ENCODE results near the gene MYCN.

Gene MYCN

GRCh38 chr2:15976354-15976753, 36.0 kb downstream of the MYCN start:
- DNase-seq (ENCODE audit: low spot score): no peak

GRCh38 chr2:15979051-15979758, 38.9 kb downstream of the MYCN start:
- no peak for DNase-seq (ENCODE audit: low spot score)

DNA sequence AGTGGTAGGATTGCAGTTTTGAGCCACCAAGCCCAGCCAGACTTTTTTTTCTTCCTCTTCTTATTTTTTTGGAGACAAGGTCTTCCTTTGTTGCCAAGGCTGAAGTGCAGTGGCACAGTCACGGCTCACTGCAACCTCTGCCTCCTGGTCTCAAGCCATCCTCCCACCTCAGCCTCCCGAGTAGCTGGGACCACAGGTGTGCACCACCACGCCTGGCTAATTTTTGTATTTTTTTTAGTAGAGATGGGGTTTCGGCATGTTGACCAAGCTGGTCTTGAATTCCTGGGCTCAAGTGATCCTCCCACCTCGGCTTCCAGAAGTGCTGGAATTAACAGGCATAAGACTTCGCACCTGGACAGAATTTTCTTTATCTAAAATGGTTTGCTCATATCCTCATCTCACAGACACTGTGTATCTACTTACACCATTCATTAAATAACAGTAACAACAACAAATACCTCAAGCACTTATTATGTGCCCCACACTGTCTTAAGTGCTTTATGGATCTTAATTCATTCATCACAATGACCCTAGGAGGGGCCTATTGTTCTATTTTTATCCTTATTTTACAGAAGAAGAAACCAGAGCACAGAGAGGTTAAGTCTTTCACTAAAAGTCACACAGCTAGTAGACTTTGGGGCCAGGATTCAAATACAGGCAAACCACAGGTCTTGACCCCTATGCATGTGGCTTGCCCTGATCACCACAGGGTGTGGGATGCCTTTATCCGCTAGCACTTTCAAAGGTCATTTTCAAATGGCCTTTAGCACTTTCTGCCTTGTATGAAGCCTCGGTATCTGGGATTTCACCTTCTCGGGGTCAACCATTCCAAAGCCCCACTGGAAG, 39.6 kb downstream of the MYCN start:
- DNase-seq (ENCODE audit: low spot score): no peak

DNA sequence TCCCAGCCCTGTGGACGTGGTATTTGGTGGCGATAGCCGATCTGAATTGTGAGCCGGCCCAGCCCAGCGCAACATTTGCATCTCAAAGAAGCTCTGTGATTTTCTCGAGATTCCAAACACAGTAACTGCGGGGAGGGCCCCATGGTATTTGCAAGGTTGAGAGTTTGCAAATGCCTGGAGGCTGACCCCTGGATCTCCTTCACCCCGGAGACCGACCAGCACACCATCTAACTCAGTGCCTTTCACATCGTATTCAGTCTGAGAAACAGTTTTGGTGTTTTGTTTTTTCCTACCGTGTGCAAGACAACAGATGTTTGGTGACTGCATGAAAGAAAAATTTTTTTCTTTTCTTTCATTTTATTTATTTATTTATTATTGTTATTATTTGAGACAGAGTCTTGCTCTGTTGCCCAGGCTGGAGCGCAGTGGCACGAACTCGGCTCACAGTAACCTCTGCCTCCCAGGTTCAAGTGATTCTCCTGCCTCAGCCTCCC, 40.3 kb downstream of the MYCN start:
- DNase-seq (ENCODE audit: low spot score): no peak

DNA sequence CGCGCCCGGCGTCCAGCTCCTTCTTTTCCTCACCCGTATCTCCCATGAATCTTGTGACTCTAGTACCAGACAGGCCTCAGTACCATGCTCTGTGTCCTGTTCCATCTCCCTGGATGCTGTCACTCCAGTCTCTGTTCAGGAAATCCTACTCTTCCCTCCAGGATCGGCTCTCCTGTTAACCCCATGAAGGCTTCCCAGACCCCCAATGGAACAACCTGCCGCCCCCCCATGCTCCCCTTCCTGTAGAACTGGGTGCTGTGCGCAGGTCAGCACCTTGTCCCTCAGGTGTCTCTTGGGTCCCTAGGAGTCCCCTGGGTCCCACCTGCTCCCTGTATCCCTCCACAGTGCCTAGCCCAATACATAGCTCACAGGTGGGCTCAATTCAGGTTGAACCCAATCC, 41.3 kb downstream of the MYCN start:
- DNase-seq (ENCODE audit: low spot score): no peak

DNA sequence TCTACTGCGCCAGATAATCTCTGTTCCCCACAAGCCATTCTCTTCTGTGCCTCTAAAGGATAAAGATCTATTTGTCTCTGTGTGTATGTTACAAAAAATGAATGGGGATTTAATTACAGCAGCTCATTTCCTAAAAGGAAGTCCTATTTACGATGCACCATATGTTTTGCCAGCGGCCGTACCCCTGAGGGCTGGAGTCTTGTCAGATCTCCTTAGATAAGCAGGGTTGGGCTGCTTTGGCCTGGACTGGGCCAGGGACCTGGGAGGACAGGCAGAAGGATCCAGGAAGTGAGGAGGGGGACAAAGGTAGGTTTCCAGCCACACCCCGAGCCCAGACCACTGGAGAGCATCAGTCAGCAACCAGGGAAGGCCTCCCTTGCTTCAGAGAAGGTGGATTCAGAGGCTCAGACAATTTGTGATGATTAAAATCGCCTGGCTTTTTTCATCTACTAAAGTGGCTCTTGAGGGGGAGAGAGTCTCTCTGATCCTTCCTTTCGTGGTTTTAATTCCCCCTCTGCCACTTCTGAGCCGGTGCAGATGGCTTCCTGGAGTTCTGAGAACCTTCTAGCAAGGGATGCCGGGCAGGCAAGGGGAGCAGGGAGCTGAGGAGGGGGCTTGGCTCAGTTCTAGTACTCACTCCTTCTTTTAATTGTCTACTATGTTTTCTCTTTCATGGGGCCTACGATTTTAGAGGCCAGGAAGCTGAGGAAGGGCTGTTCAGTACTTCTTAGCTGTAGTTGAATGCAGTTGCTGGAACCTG, 42.1 kb downstream of the MYCN start:
- DNase-seq (ENCODE audit: low spot score): no peak

DNA sequence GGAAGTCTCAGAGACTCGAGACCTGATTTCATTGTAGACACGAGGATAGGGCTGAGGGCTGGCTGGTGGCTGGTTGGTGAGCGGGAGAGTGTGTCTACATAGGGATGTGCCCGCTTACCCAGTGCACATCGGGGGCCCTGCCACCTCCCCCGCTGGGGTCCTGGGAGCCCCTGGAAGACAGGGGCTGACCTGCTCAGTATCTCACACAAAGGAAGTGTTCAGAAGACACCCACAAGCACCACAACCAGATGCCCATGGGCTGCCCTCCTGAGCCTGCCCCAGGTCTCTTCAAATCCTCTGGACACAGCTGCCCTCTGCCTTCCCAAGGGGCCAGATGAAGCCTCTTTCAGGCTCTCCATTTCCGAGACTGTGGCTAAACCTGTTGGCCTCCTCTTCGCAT, 43.1 kb downstream of the MYCN start:
- DNase-seq (ENCODE audit: low spot score): no peak

DNA sequence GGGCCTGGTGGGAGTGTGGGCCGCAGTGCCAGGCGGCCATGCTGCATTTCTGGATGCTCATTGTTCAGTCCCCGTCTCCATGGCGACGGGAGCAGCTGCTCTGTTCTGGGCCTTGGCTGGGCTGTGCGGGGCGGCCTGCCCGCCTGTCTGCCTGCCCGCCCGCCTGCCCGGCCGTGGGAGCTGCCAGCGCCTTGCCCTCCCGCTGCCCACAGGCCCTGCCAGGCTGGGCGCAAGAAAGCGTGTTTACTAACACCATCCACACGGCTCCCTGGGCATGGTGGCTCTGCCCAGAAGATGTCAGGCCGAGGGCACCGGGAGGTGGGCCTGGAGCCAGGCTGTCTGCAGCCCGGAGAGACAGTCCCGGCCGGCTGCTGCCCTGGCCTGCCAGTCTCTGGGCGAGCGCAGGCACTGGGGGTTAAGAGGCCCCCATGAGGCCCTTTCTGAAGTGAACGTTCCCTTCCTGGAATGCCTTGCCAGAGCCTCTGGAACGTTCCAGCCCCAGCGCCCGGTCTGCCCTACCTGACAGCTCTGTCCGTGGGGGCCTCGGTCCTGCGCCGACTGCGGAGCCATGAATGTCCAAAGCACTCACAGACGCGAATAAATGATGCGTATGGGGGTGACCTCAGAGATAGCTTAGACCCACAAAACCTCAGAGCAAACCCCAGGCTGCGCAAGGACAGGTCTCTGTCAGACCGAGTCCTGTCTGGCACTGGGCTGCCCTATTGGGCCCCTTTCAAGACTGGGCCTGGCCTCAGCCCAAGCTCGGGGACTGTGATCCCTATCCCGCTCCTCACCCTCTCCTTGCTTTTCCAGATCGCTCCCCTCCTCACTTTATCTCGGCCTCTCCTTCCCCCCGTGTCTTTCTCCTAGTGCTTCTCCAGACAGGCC, 44.3 kb downstream of the MYCN start:
- peak; percentile 93 for DNase-seq (ENCODE audit: low spot score)

DNA sequence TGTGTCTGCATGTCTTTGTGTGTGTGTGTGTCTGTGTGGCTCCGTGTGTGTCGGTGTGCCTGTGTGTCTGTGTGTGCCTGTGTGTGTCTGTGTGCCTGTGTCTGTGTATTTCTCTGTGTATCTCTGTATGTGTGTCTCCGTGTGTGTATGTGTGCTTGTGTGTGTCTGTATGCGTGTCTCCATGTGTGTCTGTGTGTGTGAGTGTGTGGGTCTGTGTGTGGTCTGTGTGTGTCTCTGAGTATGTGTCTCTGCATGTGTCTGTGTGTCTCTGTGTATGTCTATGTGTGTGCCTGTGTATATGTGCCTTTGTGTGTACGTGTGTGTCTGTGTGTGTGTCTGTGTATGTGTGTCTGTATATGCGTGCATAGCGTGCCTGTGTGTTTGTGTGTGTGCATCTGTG, 45.2 kb downstream of the MYCN start:
- no peak for DNase-seq (ENCODE audit: low spot score)

DNA sequence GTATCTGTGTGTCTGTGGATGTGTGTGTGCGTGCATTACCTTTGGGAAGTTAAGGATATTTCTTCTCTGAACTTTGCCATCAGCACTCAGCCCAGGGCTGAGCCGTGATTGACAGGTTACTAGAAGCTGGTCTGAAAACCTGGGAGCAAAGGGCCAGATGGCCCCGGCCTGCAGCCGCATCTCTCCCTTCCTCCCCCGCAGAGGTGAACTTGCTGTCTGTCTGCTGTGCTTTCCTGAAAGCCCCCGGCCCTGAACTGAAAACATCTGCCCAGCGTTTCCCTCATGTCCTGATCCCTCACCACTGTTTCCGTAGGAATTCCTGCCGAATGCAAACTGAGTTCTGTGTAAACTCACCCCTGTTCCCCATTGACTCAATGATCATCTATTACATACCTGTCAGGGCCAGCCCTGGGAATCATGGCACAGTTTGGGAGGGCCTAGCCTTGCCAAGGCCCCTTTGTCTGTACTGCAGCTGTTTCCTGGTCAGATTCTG, 45.8 kb downstream of the MYCN start:
- DNase-seq (ENCODE audit: low spot score): no peak

GRCh38 chr2:15986644-15987043, 46.3 kb downstream of the MYCN start:
- no peak for DNase-seq (ENCODE audit: low spot score)

- DNase-seq (ENCODE audit: low spot score): no peak
Observed at GRCh38 chr2:15988733-15989132, 48.4 kb downstream of the MYCN start.

GRCh38 chr2:15989559-15989958, 49.2 kb downstream of the MYCN start:
- DNase-seq (ENCODE audit: low spot score): no peak

GRCh38 chr2:15990151-15991101, 50.1 kb downstream of the MYCN start:
- no peak for DNase-seq (ENCODE audit: low spot score)

DNA sequence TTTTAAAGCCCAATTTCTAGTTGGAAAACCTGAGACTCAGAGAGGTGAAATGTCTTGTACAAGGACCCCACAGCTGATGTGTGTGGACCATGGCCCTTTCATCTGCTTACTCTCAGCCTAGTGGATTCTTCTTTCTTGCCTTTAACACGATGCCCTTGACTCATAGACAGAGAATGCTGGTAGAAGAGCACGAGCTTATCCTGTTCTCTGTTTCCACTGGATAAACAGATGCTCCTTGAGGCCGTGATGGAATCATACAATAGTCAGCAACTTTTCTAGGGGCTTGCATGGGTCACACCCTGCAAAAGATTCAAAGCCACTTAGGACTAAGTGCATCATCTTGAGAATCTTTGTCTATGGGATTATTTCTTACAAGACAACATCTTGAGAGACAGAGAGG, 50.9 kb downstream of the MYCN start:
- no peak for DNase-seq (ENCODE audit: low spot score)

DNA sequence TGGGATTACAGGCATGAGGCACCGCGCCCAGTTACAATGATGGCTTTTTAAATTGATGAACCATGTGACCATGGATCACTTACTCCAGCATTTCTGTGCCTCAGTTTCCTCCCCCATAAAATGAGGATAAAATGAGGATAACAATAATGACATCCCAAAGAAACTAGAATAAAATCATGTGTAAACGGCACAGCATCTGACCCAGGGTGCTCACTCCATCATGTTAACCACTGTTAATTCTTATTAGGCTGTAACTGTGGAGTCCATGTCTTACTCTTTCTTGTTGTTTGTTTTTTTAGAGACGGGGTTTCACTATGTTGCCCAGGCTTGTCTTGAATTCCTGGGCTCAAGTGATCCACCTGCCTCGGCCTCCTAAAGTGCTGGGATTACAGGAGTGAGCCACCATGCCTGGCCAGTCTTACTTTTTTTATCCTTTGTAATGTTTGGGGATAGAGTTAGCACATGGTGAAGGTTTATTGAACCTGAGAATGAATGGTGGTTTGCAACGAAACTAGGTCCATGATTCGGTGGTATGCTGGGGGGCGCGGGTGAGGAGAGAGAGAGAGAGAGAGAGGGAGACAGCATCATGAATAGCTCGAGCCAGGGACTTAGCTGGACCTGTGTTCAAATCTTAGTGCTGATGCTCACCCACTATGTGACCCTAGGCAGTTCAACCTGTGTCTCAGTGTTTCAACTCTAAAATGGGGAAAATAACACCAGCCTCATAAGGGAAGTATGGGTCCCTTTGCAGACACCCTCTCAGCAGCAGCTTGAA, 52.3 kb downstream of the MYCN start:
- no peak for DNase-seq (ENCODE audit: low spot score)

DNA sequence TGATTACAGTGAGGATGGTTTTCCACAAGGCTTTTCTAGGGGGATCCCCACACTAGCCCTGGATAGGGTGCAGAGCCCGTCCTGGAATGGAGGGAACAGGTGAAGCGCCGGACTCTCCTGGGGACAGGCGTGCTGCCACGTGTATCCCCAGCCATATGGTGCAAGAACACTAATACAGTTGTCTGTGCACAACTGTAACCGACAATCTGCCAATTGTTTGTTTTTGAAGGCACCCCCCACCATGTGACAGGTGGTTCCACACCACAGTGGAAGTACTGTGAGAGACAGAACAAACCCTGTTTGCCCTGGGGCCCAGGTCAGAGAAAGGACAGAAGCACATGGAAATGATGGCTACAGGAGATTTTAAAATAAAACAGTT, 52.9 kb downstream of the MYCN start:
- no peak for DNase-seq (ENCODE audit: low spot score)

DNA sequence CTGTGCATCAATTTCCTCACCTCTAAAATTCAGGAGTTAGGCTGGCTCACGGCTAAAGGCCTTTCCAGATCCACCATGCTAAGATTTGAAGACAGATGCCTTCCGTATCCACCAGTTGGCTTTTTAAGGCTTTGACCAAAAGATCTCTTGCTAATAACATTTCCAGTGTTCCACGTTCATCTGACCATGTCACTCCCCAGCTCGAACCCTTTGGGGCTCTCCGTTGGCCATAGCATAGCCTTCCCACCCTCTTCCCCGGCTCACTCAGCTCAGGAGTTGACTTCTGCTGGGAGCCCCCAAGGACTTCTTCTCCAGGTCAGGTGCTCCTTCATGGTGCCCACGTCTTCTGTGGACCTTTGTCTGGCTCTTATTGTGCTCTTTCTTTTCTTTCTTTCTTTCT, 53.3 kb downstream of the MYCN start:
- DNase-seq (ENCODE audit: low spot score): no peak

DNA sequence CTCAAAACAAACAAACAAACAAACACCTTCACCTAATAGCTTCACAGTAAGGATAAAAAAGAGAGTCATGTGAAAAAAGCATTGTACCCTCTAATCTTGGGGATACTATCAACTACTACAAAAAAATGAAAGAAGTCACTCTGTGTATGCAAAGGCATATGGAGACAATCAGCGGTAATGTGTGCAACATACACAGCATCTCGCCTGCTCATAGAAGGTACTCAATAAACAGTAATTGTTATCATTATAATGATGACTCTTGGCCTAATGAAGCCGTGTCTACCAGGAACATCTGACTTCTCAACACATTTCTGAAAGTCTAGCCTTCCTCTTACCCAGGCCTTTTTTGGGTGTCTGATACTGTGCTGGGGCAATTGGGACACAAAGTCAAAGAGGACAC, 55.3 kb downstream of the MYCN start:
- DNase-seq (ENCODE audit: low spot score): no peak

Data from pons (tissue), 1 donor.